A673 (cell line): Measurements from ENCODE around the gene PLD2.

Experiments
- EZH2 ChIP-seq: fragments of 200-600 bp; sonication (generic); IDR thresholded peaks from 2 replicates; pipeline ENCODE4 v1.6.1; 2017; ENCODE audit warnings: borderline replicate concordance, low read depth, mild to moderate bottlenecking, mixed read lengths, antibody characterized with exemption, low read length; ENCODE audit not compliant: poor library complexity, severe bottlenecking
- TF ChIP-seq, protein P1 (sequence below): fragments of 300-800, 200-600 bp; sonication (generic); conservative IDR thresholded peaks from 2 replicates; pipeline ENCODE4 v1.5.1; 2017; ENCODE audit warnings: low read depth, mild to moderate bottlenecking, antibody characterized with exemption, low read length, moderate library complexity, mixed read lengths

DNA sequence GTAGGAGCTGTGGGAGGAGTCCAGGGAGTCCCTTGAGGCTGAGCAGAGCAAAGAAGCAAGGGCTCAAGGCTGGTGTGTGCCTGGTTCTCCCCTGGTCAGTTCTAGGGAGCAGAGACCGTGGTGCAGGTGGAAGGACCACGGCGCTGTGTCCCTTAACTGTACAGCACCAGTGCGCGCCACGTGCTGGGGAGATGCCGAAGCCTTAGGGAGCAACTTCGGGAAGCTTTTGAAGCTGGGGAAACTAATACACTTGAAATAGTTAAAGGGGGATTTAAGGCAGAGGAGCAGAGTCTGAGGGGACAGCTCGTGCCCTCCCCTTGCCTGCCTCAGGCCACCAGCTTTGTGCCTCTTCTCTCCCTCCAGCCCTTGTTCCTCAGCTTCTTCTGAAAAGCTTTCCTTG, 53.7 kb downstream of the PLD2 start:
- TF ChIP-seq, protein P1, sequence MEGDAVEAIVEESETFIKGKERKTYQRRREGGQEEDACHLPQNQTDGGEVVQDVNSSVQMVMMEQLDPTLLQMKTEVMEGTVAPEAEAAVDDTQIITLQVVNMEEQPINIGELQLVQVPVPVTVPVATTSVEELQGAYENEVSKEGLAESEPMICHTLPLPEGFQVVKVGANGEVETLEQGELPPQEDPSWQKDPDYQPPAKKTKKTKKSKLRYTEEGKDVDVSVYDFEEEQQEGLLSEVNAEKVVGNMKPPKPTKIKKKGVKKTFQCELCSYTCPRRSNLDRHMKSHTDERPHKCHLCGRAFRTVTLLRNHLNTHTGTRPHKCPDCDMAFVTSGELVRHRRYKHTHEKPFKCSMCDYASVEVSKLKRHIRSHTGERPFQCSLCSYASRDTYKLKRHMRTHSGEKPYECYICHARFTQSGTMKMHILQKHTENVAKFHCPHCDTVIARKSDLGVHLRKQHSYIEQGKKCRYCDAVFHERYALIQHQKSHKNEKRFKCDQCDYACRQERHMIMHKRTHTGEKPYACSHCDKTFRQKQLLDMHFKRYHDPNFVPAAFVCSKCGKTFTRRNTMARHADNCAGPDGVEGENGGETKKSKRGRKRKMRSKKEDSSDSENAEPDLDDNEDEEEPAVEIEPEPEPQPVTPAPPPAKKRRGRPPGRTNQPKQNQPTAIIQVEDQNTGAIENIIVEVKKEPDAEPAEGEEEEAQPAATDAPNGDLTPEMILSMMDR = no peak
- no peak for TF ChIP-seq EZH2
